RWPE2 (cell line): ENCODE data around the gene ROBO1.

Experiments
- ATAC-seq: fragments of 200-7000 bp; cut with Tn5 transposase; 3 replicates; pipeline ENCODE4 v1.9.1; 2021; ENCODE audit warnings: low read depth
- DNase-seq: peaks from one replicate; pipeline ENCODE4 v3.0.0-alpha.2; 2020; ENCODE audit warnings: low spot score
- H3K27ac ChIP-seq: fragments of 450-650 bp; 2 replicates; pipeline ENCODE4 v1.5.1; 2017; ENCODE audit warnings: mild to moderate bottlenecking; ENCODE audit not compliant: poor library complexity, severe bottlenecking
- H3K27me3 ChIP-seq: fragments of 250-450 bp; sonication (Bioruptor Pico); 2 replicates; pipeline ENCODE4 v1.5.1; 2021; ENCODE audit warnings: mild to moderate bottlenecking, moderate library complexity; ENCODE audit not compliant: insufficient read depth, poor library complexity, severe bottlenecking
- H3K36me3 ChIP-seq: fragments of 250-450 bp; sonication (Bioruptor Pico); 2 replicates; pipeline ENCODE4 v1.5.1; 2020; ENCODE audit warnings: low read depth, mild to moderate bottlenecking, moderate library complexity
- H3K4me1 ChIP-seq: fragments of 250-450 bp; sonication (Bioruptor Pico); 2 replicates; pipeline ENCODE4 v1.5.1; 2021; ENCODE audit warnings: mild to moderate bottlenecking, moderate library complexity; ENCODE audit not compliant: insufficient read depth, poor library complexity, severe bottlenecking
- H3K4me3 ChIP-seq: fragments of 250-450 bp; sonication (Bioruptor Pico); 2 replicates; pipeline ENCODE4 v1.5.1; 2021; ENCODE audit warnings: mild to moderate bottlenecking, moderate library complexity; ENCODE audit not compliant: severe bottlenecking
- H3K9me3 ChIP-seq: fragments of 250-450 bp; sonication (Bioruptor Pico); 2 replicates; pipeline ENCODE4 v1.5.1; 2021; ENCODE audit warnings: mild to moderate bottlenecking, moderate library complexity; ENCODE audit not compliant: severe bottlenecking
- TF ChIP-seq, protein P1 (sequence below): fragments of 450-650 bp; IDR thresholded peaks from one replicate; pipeline ENCODE4 v1.5.1; 2017; ENCODE audit warnings: mild to moderate bottlenecking, moderate library complexity; ENCODE audit not compliant: poor library complexity, severe bottlenecking

Gene ROBO1

DNA sequence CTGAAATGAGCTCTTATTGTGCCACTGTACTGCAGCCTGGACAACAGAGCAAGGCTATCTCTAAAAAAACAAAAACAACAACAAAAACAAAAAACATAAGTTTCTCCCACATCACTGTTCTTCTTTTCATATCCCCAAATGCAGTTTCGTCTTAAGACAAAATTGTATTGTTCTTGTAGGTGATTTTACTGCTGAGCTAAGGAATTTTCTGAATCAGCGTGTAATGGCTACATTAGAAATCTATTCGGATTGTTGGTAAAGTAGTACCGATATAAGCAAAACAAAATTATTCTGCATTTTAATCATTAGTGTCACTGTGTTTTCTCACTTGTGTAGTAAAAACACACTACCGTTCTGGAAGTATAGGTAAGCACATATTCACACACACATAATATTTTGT is 512.5 kb downstream of the ROBO1 start:
- no peaks in the 10 kb centered on the region for H3K27me3 ChIP-seq
- no peaks in the 10 kb centered on the region for H3K36me3 ChIP-seq
- TF ChIP-seq, protein P1, sequence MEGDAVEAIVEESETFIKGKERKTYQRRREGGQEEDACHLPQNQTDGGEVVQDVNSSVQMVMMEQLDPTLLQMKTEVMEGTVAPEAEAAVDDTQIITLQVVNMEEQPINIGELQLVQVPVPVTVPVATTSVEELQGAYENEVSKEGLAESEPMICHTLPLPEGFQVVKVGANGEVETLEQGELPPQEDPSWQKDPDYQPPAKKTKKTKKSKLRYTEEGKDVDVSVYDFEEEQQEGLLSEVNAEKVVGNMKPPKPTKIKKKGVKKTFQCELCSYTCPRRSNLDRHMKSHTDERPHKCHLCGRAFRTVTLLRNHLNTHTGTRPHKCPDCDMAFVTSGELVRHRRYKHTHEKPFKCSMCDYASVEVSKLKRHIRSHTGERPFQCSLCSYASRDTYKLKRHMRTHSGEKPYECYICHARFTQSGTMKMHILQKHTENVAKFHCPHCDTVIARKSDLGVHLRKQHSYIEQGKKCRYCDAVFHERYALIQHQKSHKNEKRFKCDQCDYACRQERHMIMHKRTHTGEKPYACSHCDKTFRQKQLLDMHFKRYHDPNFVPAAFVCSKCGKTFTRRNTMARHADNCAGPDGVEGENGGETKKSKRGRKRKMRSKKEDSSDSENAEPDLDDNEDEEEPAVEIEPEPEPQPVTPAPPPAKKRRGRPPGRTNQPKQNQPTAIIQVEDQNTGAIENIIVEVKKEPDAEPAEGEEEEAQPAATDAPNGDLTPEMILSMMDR, result no peak
- DNase-seq, result no peak
- no peak overlapping the region for H3K27ac ChIP-seq
- no peak overlapping the region for H3K4me3 ChIP-seq
- no peak for ATAC-seq
- H3K9me3 ChIP-seq, result no peaks in the 10 kb centered on the region
- no peaks in the 10 kb centered on the region for H3K4me1 ChIP-seq

- Histone ChIP-seq H3K36me3 (no peaks in the 10 kb centered on the region), H3K4me3 (no peak overlapping the region), H3K27me3 (no peaks in the 10 kb centered on the region), H3K9me3 (no peaks in the 10 kb centered on the region), H3K27ac (no peak overlapping the region), H3K4me1 (no peaks in the 10 kb centered on the region)
- TF ChIP-seq, protein P1, result no peak
- DNase-seq, result no peak
- ATAC-seq, result no peak
Observed at GRCh38 chr3:79253704-79254103, 514.1 kb downstream of the ROBO1 start.

DNA sequence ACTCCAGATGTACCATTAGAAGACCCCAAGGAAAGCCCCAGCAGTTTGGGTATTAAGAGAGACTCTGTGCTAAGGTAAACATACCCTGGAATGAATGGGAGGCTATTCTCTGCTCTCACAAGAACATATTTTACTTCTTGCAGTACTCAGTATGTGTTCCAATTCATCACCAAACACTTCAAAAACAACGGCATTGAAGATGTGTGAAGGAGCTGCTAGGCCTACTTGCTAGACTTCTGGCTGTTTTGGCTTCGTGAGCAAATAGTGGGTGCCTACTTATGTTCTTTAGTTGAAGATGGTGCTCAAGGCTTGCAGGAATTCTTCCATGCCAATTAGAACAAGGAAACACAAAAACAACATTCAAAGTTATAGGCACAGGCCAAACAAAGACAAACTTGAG is 514.5 kb downstream of the ROBO1 start:
- ATAC-seq, result no peak
- Histone ChIP-seq H3K27ac (no peak overlapping the region), H3K9me3 (no peaks in the 10 kb centered on the region), H3K36me3 (no peaks in the 10 kb centered on the region), H3K4me1 (no peaks in the 10 kb centered on the region), H3K27me3 (no peaks in the 10 kb centered on the region), H3K4me3 (no peak overlapping the region)
- no peak for DNase-seq
- TF ChIP-seq, protein P1, result no peak

DNA sequence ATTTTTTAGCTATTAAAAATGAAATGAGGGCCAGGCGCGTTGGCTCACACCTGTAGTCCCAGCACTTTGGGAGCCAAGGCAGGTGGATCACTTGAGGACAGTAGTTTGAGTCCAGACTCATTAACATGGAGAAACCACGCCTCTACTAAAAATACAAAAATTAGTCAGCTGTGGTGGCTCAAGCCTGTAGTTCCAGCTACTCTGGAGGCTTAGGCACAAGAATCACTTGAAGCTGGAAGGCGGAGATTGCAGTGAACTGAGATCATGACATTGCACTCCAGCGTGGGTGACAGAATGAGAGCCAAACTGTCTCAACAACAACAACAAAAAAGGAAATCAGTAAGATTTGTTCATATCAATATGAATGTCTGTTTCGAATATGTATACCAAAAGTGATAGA is 517.1 kb downstream of the ROBO1 start:
- Histone ChIP-seq H3K36me3 (no peaks in the 10 kb centered on the region), H3K9me3 (no peaks in the 10 kb centered on the region), H3K4me1 (no peaks in the 10 kb centered on the region), H3K4me3 (no peak overlapping the region), H3K27ac (no peak overlapping the region), H3K27me3 (no peaks in the 10 kb centered on the region)
- DNase-seq (no peak), ATAC-seq (no peak)
- TF ChIP-seq, protein P1, result no peak

- DNase-seq (no peak), ATAC-seq (no peak)
- Histone ChIP-seq H3K4me3 (no peak overlapping the region), H3K36me3 (no peaks in the 10 kb centered on the region), H3K27ac (no peak overlapping the region), H3K27me3 (no peaks in the 10 kb centered on the region), H3K9me3 (no peaks in the 10 kb centered on the region), H3K4me1 (no peaks in the 10 kb centered on the region)
- TF ChIP-seq, protein P1, result no peak
Observed at GRCh38 chr3:79249701-79250100, 518.1 kb downstream of the ROBO1 start.
